GM12878 (cell line): ENCODE results near the gene ERCC1. TPM values are rescaled to one million over a fixed set of nuclear protein-coding genes. Genes with fewer than 3 reads are reported as not detected.
A peak's percentile ranks its signal among the peaks of the same experiment; 100 is the strongest.

Experiments used
- ATAC-seq: fragments of 200-7000 bp; cut with Tn5 transposase; 3 replicates; pipeline ENCODE4 v1.9.1; 2020; ENCODE audit warnings: mild to moderate bottlenecking, moderate library complexity
- BruUV-seq: library from RNA; stranded (reverse); fragments of 400-500 nt; replicated peaks from 2 replicates; lab custom pipeline; 2021; lab: Mats Ljungman, UMichigan
- CTCF ChIA-PET: fragments of 300-600 bp; sonication (Branson Sonifier 250); formaldehyde crosslinking; extraction: SDS; loops from one replicate; lab custom pipeline; 2021; ENCODE audit warnings: inconsistent platforms; lab: Yijun Ruan, JAX
- POLR2A ChIA-PET: fragments of 350-600 bp; formaldehyde crosslinking; extraction: SDS; loops from one replicate; lab custom pipeline; 2021; ENCODE audit warnings: inconsistent platforms; lab: Charles Lee
- RAD21 ChIA-PET: fragments of 300-600 bp; sonication (Branson Sonifier 250); formaldehyde crosslinking; loops from one replicate; lab custom pipeline; 2023; ENCODE audit warnings: antibody characterized with exemption; ENCODE audit not compliant: unreplicated experiment; lab: Charles Lee
- SMC1A ChIA-PET: fragments of 300-600 bp; sonication (Branson Sonifier 250); formaldehyde crosslinking; loops from one replicate; lab custom pipeline; 2023; ENCODE audit not compliant: unreplicated experiment, uncharacterized antibody; lab: Charles Lee
- DNase-seq: peaks from one replicate; pipeline ENCODE4 v3.0.0-alpha.2; 2011; ENCODE audit warnings: low read depth, low spot score
- FAIRE-seq: peaks from 3 replicates; lab custom pipeline; 2011; peaks lifted over from hg19 to GRCh38; lab: Jason Lieb, UNC
- H2AFZ ChIP-seq: 2 replicates; pipeline ENCODE4 v1.6.0; 2011; ENCODE audit warnings: low read depth, low read length, control low read depth; ENCODE audit not compliant: control insufficient read depth
- H3K27ac ChIP-seq: 2 replicates; pipeline ENCODE4 v1.5.1; 2011; ENCODE audit warnings: control low read depth; ENCODE audit not compliant: control insufficient read depth, insufficient read depth
- H3K27me3 ChIP-seq, 2 experiments: replicated peaks in 1 of 2; 2 replicates each; pipeline versions ENCODE4 v1.6.0 to v1.6.1; 2011; ENCODE audit warnings: low read length in 1 of 2; ENCODE audit not compliant: control insufficient read depth in 2 of 2, insufficient read depth in 2 of 2
- H3K36me3 ChIP-seq, 2 experiments: 2 replicates each; pipeline ENCODE4 v1.5.1; 2011; ENCODE audit warnings: low read length in 1 of 2; ENCODE audit not compliant: control insufficient read depth in 2 of 2, insufficient read depth in 2 of 2
- H3K4me1 ChIP-seq: 2 replicates; pipeline ENCODE4 v1.6.1; 2011; ENCODE audit warnings: mild to moderate bottlenecking, low read length, moderate library complexity, mixed read lengths; ENCODE audit not compliant: control insufficient read depth, insufficient read depth
- H3K4me2 ChIP-seq: 2 replicates; pipeline ENCODE4 v1.6.0; 2011; ENCODE audit warnings: control low read depth; ENCODE audit not compliant: control insufficient read depth, insufficient read depth
- H3K4me3 ChIP-seq: fragments of 200-600 bp; sonication (generic); 2 replicates; pipeline ENCODE4 v1.5.1; 2016
- H3K79me2 ChIP-seq: 2 replicates; pipeline ENCODE4 v1.6.0; 2011; ENCODE audit warnings: low read length; ENCODE audit not compliant: control insufficient read depth, insufficient read depth
- H3K9ac ChIP-seq: 2 replicates; pipeline ENCODE4 v1.8.0; 2011; ENCODE audit warnings: low read length, control low read depth, mixed read lengths; ENCODE audit not compliant: control insufficient read depth, insufficient read depth
- H3K9me3 ChIP-seq: replicated peaks from 3 replicates; pipeline ENCODE4 v1.5.1; 2011; ENCODE audit warnings: mild to moderate bottlenecking, low read length; ENCODE audit not compliant: control insufficient read depth, insufficient read depth
- H4K20me1 ChIP-seq: 2 replicates; pipeline ENCODE4 v1.6.0; 2011; ENCODE audit not compliant: control insufficient read depth, insufficient read depth
- RFX5 ChIP-seq: IDR thresholded peaks from 2 replicates; pipeline ENCODE4 v1.6.1; 2011; ENCODE audit warnings: low read depth, low read length, improper control_type of control experiment
- STAT3 ChIP-seq: IDR thresholded peaks from 2 replicates; pipeline ENCODE4 v1.6.1; 2011; ENCODE audit warnings: low read depth, low read length, improper control_type of control experiment
- WGBS: methylation state at CpG from one replicate; pipeline ENCODE4 v1.1.6; 2016; ENCODE audit warnings: low lambda C conversion rate; ENCODE audit not compliant: insufficient replicate concordance, insufficient coverage; ENCODE audit errors: missing lambda C conversion rate; 5-methylcytosine and 5-hydroxymethylcytosine counted together
- in situ Hi-C: fragments of 300-500 bp; cut with MboI; formaldehyde crosslinking; loops from 9 replicates; pipeline ENCODE4 v1.14.3; 2018; ENCODE audit warnings: mixed read lengths
- intact Hi-C: fragments of 100-400 bp; cut with micrococcal nuclease; formaldehyde crosslinking; loops from one replicate; pipeline ENCODE4 v1.14.2; 2022; ENCODE audit not compliant: unreplicated experiment
- polyA plus RNA-seq, 11 experiments: library from polyadenylated mRNA; depleted of rRNA in 4 of 11; unstranded in 6 of 11; stranded (reverse) in 5 of 11; fragments of >200 nt; fragmentation: Nextera tagmentation in 4 of 11; fragmentation: Illumina TruSeq in 1 of 11; extraction: Ambion mirVana in 4 of 11; extraction: Trizol in 1 of 11; gene quantifications; 1 replicate in 1 of 11; 2 replicates in 10 of 11; pipeline versions ENCODE4 v1.2.1 to v1.2.3, GENCODE V29; 2011 to 2016; ENCODE audit warnings: inconsistent platforms in 2 of 11, missing spikeins in 2 of 11, low read depth in 1 of 11
- total RNA-seq, 4 experiments: library from RNA; depleted of rRNA in 3 of 4; stranded (reverse); fragments of >200 nt in 3 of 4; fragmentation: Illumina TruSeq in 1 of 4; extraction: Trizol in 1 of 4; gene quantifications; 2 replicates each; pipeline versions ENCODE4 v1.2.1 to v1.2.3, GENCODE V29; 2013 to 2021
- TF ChIP-seq, protein P1 (sequence below): fragments of 450-650 bp; IDR thresholded peaks from 2 replicates; pipeline ENCODE4 v1.6.1; 2016; ENCODE audit warnings: mild to moderate bottlenecking
- TF ChIP-seq, protein P2 (sequence below): IDR thresholded peaks from 2 replicates; pipeline ENCODE4 v1.6.1; 2012; ENCODE audit warnings: low read length, inconsistent platforms
- TF ChIP-seq, protein P3 (sequence below): IDR thresholded peaks from 2 replicates; pipeline ENCODE4 v1.6.1; 2012; ENCODE audit warnings: improper control_type of control experiment, low read depth, low read length; ENCODE audit not compliant: insufficient replicate concordance
- TF ChIP-seq, protein P4 (sequence below): IDR thresholded peaks from 2 replicates; pipeline ENCODE4 v1.6.1; 2012; ENCODE audit warnings: low read depth, low read length, improper control_type of control experiment

Gene ERCC1
- total and polyA plus RNA-seq, 10 of the 15 experiments (the other 5 are each of a cell fraction or from before 2014, with no cell fraction given) = 14.7 to 104 (median 61.1) TPM

DNA sequence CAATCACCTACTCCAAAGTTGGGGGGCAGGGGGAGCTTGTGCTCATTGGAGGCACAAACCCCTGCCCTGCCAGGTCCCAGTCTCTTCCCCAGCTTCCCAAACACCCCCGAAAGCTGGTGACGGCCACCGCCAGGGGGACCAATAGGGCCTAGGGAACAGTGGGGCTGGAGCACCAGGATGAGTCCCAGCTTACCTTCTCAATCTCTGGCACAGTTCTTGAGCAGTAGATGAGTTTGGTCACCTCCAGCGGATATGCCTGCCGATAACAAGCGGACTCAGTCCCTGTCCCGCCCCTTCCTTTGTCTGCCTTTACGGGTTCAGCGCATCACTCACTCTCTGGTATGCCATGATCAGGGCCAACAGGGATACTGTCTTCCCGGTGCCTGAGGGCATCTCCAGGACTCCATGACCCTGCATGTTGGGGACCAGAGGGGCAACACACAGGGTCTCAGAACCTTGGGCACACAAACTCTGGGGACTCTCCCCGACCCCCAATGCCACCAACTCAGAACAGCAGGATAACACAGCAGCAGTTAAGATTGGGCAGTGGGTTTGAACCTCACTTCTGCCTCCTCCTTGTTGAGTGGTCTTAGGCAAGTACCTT is 54.9 kb downstream of the ERCC1 start:
- Histone ChIP-seq H3K4me2 (peak overlapping the region; percentile 55; the same call in 1 of the 2 replicates), H3K9ac (no peak overlapping the region), H3K36me3 (no peaks in the 10 kb centered on the region), H3K9me3 (no peaks in the 10 kb centered on the region), H2AFZ (no peak overlapping the region), H3K27me3 (no peaks in the 10 kb centered on the region), H3K79me2 (peaks cover 9% of the 10 kb centered on the region), H4K20me1 (no peaks in the 10 kb centered on the region), H3K27ac (no peak overlapping the region), H3K4me1 (no peaks in the 10 kb centered on the region; the same call in 1 of the 2 replicates), H3K4me3 (no peak overlapping the region)
- intact Hi-C loops (no loop called here), in situ Hi-C loops (no loop called here)
- no peak for DNase-seq
- over 99% methylated on average over 11 of the region's 11 CpGs for WGBS
- TF ChIP-seq, protein P1, sequence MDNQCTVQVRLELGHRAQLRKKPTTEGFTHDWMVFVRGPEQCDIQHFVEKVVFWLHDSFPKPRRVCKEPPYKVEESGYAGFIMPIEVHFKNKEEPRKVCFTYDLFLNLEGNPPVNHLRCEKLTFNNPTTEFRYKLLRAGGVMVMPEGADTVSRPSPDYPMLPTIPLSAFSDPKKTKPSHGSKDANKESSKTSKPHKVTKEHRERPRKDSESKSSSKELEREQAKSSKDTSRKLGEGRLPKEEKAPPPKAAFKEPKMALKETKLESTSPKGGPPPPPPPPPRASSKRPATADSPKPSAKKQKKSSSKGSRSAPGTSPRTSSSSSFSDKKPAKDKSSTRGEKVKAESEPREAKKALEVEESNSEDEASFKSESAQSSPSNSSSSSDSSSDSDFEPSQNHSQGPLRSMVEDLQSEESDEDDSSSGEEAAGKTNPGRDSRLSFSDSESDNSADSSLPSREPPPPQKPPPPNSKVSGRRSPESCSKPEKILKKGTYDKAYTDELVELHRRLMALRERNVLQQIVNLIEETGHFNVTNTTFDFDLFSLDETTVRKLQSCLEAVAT = peak; percentile 65
- TF ChIP-seq, protein P2, sequence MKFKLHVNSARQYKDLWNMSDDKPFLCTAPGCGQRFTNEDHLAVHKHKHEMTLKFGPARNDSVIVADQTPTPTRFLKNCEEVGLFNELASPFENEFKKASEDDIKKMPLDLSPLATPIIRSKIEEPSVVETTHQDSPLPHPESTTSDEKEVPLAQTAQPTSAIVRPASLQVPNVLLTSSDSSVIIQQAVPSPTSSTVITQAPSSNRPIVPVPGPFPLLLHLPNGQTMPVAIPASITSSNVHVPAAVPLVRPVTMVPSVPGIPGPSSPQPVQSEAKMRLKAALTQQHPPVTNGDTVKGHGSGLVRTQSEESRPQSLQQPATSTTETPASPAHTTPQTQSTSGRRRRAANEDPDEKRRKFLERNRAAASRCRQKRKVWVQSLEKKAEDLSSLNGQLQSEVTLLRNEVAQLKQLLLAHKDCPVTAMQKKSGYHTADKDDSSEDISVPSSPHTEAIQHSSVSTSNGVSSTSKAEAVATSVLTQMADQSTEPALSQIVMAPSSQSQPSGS = no peak
- ChIA-PET RAD21 (no interaction called here), SMC1A (no interaction called here), POLR2A (no interaction called here), CTCF (no interaction called here)
- ATAC-seq = no peak
- BruUV-seq = no TSS peak
- no peak for FAIRE-seq

DNA sequence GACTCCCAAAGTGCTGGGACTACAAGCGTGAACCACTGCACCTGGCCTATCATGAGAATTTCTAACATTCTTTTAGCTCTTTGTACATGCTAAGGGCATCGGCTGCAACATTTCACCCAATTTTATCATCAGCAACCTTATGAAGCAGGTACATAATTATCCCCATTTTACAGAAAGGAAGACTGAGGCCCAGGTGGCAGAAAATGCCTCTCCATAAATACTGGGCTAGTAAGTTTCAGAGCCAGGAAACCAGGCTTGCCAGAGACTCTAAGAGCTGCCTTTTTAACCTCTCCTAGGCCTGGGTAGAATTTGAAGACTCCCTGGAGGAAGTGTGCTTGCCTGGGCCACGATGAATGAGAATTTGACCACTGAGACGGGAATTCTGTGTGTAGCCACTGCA is 55.6 kb downstream of the ERCC1 start:
- RAD21 ChIA-PET = no interaction called here
- H3K9ac ChIP-seq = no peak overlapping the region
- H3K79me2 ChIP-seq = peaks cover 9% of the 10 kb centered on the region
- WGBS = 91% methylated on average over 4 of the region's 4 CpGs
- H3K4me2 ChIP-seq = no peak overlapping the region
- no peak overlapping the region for H3K4me3 ChIP-seq
- SMC1A ChIA-PET = no interaction called here
- no peak overlapping the region for H2AFZ ChIP-seq
- no peak for ATAC-seq
- FAIRE-seq = no peak
- intact Hi-C loops = no loop called here
- no peaks in the 10 kb centered on the region; the same call in 1 of the 2 replicates for H3K4me1 ChIP-seq
- H3K27ac ChIP-seq = no peak overlapping the region
- POLR2A ChIA-PET = no interaction called here
- 0 out of 4 replicates have a peak, but pooled peaks cover 0 to 2% of the 10 kb centered on the region in 2 experiments for H3K36me3 ChIP-seq
- no peaks in the 10 kb centered on the region for H4K20me1 ChIP-seq
- TSS peak; percentile 65 for BruUV-seq
- no peaks in the 10 kb centered on the region for H3K9me3 ChIP-seq
- CTCF ChIA-PET = no interaction called here
- no peaks in the 10 kb centered on the region for H3K27me3 ChIP-seq
- no peak for DNase-seq
- in situ Hi-C loops = no loop called here
- TF ChIP-seq STAT3 (no peak), RFX5 (no peak)
- TF ChIP-seq, protein P3, sequence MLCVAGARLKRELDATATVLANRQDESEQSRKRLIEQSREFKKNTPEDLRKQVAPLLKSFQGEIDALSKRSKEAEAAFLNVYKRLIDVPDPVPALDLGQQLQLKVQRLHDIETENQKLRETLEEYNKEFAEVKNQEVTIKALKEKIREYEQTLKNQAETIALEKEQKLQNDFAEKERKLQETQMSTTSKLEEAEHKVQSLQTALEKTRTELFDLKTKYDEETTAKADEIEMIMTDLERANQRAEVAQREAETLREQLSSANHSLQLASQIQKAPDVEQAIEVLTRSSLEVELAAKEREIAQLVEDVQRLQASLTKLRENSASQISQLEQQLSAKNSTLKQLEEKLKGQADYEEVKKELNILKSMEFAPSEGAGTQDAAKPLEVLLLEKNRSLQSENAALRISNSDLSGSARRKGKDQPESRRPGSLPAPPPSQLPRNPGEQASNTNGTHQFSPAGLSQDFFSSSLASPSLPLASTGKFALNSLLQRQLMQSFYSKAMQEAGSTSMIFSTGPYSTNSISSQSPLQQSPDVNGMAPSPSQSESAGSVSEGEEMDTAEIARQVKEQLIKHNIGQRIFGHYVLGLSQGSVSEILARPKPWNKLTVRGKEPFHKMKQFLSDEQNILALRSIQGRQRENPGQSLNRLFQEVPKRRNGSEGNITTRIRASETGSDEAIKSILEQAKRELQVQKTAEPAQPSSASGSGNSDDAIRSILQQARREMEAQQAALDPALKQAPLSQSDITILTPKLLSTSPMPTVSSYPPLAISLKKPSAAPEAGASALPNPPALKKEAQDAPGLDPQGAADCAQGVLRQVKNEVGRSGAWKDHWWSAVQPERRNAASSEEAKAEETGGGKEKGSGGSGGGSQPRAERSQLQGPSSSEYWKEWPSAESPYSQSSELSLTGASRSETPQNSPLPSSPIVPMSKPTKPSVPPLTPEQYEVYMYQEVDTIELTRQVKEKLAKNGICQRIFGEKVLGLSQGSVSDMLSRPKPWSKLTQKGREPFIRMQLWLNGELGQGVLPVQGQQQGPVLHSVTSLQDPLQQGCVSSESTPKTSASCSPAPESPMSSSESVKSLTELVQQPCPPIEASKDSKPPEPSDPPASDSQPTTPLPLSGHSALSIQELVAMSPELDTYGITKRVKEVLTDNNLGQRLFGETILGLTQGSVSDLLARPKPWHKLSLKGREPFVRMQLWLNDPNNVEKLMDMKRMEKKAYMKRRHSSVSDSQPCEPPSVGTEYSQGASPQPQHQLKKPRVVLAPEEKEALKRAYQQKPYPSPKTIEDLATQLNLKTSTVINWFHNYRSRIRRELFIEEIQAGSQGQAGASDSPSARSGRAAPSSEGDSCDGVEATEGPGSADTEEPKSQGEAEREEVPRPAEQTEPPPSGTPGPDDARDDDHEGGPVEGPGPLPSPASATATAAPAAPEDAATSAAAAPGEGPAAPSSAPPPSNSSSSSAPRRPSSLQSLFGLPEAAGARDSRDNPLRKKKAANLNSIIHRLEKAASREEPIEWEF = no peak
- TF ChIP-seq, protein P4, sequence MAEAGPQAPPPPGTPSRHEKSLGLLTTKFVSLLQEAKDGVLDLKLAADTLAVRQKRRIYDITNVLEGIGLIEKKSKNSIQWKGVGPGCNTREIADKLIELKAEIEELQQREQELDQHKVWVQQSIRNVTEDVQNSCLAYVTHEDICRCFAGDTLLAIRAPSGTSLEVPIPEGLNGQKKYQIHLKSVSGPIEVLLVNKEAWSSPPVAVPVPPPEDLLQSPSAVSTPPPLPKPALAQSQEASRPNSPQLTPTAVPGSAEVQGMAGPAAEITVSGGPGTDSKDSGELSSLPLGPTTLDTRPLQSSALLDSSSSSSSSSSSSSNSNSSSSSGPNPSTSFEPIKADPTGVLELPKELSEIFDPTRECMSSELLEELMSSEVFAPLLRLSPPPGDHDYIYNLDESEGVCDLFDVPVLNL = no peak
